ENCODE measurements around the gene CC2D2A. TPM values are rescaled to one million over a fixed set of nuclear protein-coding genes. Genes with fewer than 3 reads are reported as not detected.

CC2D2A gene
- total RNA-seq, 1 experiment from 2014 or later, result 11.8 TPM

DNA sequence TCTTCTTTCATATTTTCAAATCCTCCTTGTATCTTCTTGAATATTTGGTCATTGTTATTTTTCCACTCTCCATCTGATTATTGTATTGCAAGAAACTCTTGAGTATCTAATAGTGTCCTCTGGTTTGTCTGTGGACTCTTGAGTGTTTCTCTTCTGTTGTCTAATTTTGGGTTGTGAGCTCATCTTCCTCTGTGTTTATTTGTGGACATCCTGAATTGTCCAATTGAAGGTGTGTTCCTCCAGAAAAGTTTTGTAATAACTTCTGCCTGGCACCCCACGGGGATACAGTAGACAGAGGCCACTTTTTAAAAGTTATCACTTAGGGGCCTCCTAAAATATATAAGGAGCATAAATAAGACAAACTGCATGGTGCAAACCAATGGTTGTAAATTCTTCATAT lies 3.1 kb upstream of the CC2D2A start:
- CTCF ChIA-PET, result no interaction called here
- H3K36me3 Mint-ChIP-seq (ENCODE audit: insufficient read depth, unreplicated experiment), result no peaks in the 10 kb centered on the region

DNA sequence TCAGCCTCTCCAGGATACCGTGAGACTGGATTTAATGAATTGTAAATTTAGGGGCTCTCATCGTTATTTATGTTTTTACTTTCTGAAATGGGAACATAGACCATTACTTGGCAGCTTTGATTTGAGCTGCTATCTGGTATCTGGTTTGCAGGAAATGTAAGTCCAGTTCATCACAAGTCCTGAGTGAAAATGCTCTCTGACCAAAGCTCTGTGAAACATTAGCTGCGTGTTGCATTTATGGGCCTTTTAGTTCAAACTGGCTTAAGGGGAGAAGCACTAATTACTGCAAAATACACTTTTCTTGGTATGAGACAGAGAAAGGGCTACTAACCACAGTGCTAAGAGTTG lies 420 bp downstream of the CC2D2A start:
- intact Hi-C loops (cut with micrococcal nuclease; ENCODE audit: unreplicated experiment), result no loop called here
- no peak for DNase-seq
- peak overlapping the region; percentile 75 for H3K4me3 Mint-ChIP-seq (ENCODE audit: low read depth, unreplicated experiment)
- H3K9me3 Mint-ChIP-seq (ENCODE audit: low read depth, unreplicated experiment), result no peaks in the 10 kb centered on the region
- no peaks in the 10 kb centered on the region for H3K36me3 Mint-ChIP-seq (ENCODE audit: insufficient read depth, unreplicated experiment)
- H3K27me3 Mint-ChIP-seq (ENCODE audit: unreplicated experiment), result peaks cover 13% of the 10 kb centered on the region
- CTCF ChIA-PET, result interaction anchor here (0.5 to 1.4 kb wide), 3 partner anchors 9 to 1921 kb away, joined by 3 to 9 read pairs (median 3); no protein-coding TSS in a partner anchor
- H3K4me1 Mint-ChIP-seq (ENCODE audit: low read depth, unreplicated experiment), result peaks cover 10% of the 10 kb centered on the region
- no TSS peak for BruUV-seq (replicated peaks)
- H3K27ac Mint-ChIP-seq (ENCODE audit: unreplicated experiment), result no peak overlapping the region
- TF ChIP-seq, protein P1, sequence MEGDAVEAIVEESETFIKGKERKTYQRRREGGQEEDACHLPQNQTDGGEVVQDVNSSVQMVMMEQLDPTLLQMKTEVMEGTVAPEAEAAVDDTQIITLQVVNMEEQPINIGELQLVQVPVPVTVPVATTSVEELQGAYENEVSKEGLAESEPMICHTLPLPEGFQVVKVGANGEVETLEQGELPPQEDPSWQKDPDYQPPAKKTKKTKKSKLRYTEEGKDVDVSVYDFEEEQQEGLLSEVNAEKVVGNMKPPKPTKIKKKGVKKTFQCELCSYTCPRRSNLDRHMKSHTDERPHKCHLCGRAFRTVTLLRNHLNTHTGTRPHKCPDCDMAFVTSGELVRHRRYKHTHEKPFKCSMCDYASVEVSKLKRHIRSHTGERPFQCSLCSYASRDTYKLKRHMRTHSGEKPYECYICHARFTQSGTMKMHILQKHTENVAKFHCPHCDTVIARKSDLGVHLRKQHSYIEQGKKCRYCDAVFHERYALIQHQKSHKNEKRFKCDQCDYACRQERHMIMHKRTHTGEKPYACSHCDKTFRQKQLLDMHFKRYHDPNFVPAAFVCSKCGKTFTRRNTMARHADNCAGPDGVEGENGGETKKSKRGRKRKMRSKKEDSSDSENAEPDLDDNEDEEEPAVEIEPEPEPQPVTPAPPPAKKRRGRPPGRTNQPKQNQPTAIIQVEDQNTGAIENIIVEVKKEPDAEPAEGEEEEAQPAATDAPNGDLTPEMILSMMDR (IDR thresholded peaks at IDR 0.05; ENCODE audit: unreplicated experiment), result no peak

More for the DNA sequence above, 3.1 kb upstream of the CC2D2A start:
- H3K9me3 Mint-ChIP-seq (ENCODE audit: low read depth, unreplicated experiment), result no peaks in the 10 kb centered on the region
- H3K27me3 Mint-ChIP-seq (ENCODE audit: unreplicated experiment), result peaks cover 15% of the 10 kb centered on the region
- no TSS peak for BruUV-seq (replicated peaks)
- intact Hi-C loops (cut with micrococcal nuclease; ENCODE audit: unreplicated experiment), result no loop called here
- peaks cover 10% of the 10 kb centered on the region for H3K4me1 Mint-ChIP-seq (ENCODE audit: low read depth, unreplicated experiment)
- DNase-seq, result no peak
- TF ChIP-seq, protein P1 (IDR thresholded peaks at IDR 0.05; ENCODE audit: unreplicated experiment), result no peak
- H3K27ac Mint-ChIP-seq (ENCODE audit: unreplicated experiment), result no peak overlapping the region
- no peak overlapping the region for H3K4me3 Mint-ChIP-seq (ENCODE audit: low read depth, unreplicated experiment)

DNA sequence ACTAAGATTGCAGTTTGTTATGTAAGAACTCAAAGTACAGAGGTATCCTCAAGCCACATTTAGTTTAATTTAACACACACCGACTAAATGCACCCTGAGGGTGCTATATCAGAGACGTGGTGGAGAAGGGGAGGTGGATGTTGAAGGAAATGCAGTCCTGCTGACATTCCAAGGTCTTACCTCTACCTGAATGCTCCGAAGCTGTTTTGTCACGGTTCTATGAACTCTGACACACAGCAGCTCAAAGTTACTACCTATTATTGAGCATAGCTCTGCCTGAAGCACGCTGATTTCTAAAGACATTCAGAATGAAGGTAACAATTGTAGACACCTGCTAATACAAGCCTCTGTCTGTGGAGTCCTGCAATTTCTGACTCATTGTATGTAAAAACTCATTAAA lies 6.7 kb downstream of the CC2D2A start:
- intact Hi-C loops (cut with micrococcal nuclease; ENCODE audit: unreplicated experiment), result no loop called here
- no peak for DNase-seq
- CTCF ChIA-PET, result no interaction called here
- peaks cover 11% of the 10 kb centered on the region for H3K36me3 Mint-ChIP-seq (ENCODE audit: insufficient read depth, unreplicated experiment)
- H3K4me3 Mint-ChIP-seq (ENCODE audit: low read depth, unreplicated experiment), result no peak overlapping the region
- BruUV-seq (replicated peaks), result no TSS peak
- no peak overlapping the region for H3K27ac Mint-ChIP-seq (ENCODE audit: unreplicated experiment)
- no peaks in the 10 kb centered on the region for H3K9me3 Mint-ChIP-seq (ENCODE audit: low read depth, unreplicated experiment)
- H3K4me1 Mint-ChIP-seq (ENCODE audit: low read depth, unreplicated experiment), result no peaks in the 10 kb centered on the region
- TF ChIP-seq, protein P1 (IDR thresholded peaks at IDR 0.05; ENCODE audit: unreplicated experiment), result no peak
- no peaks in the 10 kb centered on the region for H3K27me3 Mint-ChIP-seq (ENCODE audit: unreplicated experiment)

DNA sequence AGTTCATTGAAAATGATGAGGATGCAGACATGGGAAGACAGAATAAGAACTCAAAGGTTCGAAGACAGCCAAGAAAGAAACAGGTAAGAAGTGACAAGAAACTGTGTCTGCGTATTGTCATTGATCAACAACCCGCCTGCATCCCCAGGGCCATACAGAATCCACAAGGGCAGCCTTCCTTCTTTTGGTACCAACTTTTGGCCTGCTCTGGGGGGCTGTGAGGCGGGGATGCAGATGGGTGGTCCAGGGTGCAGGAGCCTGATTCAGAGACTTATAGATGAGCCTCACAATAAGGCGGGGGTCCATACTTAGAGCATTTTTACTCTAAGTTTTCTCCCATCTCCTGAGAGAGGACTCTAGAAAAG lies 9.0 kb downstream of the CC2D2A start:
- DNase-seq, result no peak
- TF ChIP-seq, protein P1 (IDR thresholded peaks at IDR 0.05; ENCODE audit: unreplicated experiment), result no peak
- peak overlapping the region; percentile 98 for H3K27ac Mint-ChIP-seq (ENCODE audit: unreplicated experiment)

More for the DNA sequence above, 9.0 kb downstream of the CC2D2A start:
- Mint-ChIP-seq H3K9me3 (ENCODE audit: low read depth, unreplicated experiment) (no peaks in the 10 kb centered on the region), H3K4me3 (ENCODE audit: low read depth, unreplicated experiment) (peak overlapping the region; percentile 94), H3K36me3 (ENCODE audit: insufficient read depth, unreplicated experiment) (peaks cover 14% of the 10 kb centered on the region), H3K27me3 (ENCODE audit: unreplicated experiment) (no peaks in the 10 kb centered on the region), H3K4me1 (ENCODE audit: low read depth, unreplicated experiment) (no peaks in the 10 kb centered on the region)
- no TSS peak for BruUV-seq (replicated peaks)
- intact Hi-C loops (cut with micrococcal nuclease; ENCODE audit: unreplicated experiment), result loop anchor here (1.0 kb wide), 5 partner anchors 172 to 523 kb away; no protein-coding TSS in a partner anchor
- CTCF ChIA-PET, result interaction anchor here (1.1 to 1.4 kb wide), 3 partner anchors 9 to 477 kb away, joined by 8 to 15 read pairs (median 9); partner anchors contain the start of gene CC2D2A

All from Calu3 (cell line).